Measurements from ENCODE around the gene DNAJC12.
"Not testable (repeated sequence)": the region's sequence is repeated elsewhere in the genome, so short reads cannot be mapped to it uniquely, and the experiment has no call there.

Gene DNAJC12

GRCh38 chr10:67837541-67838314 lies at the start of gene DNAJC12:
Gene DNAJC12, minus strand, starts transcription at chr10:67838188. Its CDS starts 177 bp downstream, at chr10:67838011.
- no peak for FAIRE-seq
- DNase-seq (ENCODE audit: insufficient read length, low spot score), result peak; percentile 34

GRCh38 chr10:67884842-67885670 lies 47.1 kb upstream of the DNAJC12 start:
- FAIRE-seq, result no peak
- peak; percentile 53 for DNase-seq (ENCODE audit: insufficient read length, low spot score)

- peak; percentile 87 for DNase-seq (ENCODE audit: insufficient read length, low spot score)
- FAIRE-seq, result peak; percentile 83
Observed at GRCh38 chr10:67884313-67884841, 46.4 kb upstream of the DNAJC12 start, which contains the start of gene SIRT1. Gene SIRT1, plus strand, starts transcription at chr10:67884656. Its CDS starts 66 bp downstream, at chr10:67884722.

DNA sequence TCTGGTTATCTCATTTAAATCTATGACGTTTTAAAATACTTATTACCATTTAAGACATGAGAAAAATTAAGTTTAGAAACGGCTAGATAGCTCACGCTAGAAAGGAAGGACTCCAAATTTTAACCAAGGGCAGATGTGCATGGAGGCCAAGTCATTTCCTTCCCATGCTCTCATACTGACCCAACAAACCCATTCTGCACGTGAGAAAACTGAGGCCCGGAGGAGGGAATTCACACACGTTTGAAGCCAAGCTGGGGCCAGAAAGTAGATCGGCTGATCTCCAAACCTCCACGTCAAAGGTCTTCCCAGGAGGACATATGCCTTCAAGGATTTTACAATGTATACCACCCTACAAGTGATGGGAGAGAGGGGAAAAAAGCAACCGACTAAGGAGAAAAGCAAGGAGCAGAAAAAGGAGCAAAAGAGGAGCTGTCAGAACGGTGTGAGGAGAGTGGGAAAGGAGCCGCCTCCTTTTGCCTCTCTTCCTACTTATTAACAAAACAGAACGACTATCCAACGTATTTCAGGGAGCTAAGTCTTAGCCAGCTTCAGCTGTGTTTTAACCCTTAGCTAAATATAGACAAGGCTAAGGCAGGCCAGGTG lies 45.8 kb upstream of the DNAJC12 start:
- no peak for DNase-seq (ENCODE audit: insufficient read length, low spot score)
- no peak for FAIRE-seq

GRCh38 chr10:67878133-67878532 lies 40.1 kb upstream of the DNAJC12 start:
- no peak for DNase-seq (ENCODE audit: insufficient read length, low spot score)

GRCh38 chr10:67877421-67877820 lies 39.4 kb upstream of the DNAJC12 start:
- FAIRE-seq; DNase-seq (ENCODE audit: insufficient read length, low spot score): not testable (repeated sequence)

More at GRCh38 chr10:67878133-67878532, 40.1 kb upstream of the DNAJC12 start:
- no peak for FAIRE-seq

DNA sequence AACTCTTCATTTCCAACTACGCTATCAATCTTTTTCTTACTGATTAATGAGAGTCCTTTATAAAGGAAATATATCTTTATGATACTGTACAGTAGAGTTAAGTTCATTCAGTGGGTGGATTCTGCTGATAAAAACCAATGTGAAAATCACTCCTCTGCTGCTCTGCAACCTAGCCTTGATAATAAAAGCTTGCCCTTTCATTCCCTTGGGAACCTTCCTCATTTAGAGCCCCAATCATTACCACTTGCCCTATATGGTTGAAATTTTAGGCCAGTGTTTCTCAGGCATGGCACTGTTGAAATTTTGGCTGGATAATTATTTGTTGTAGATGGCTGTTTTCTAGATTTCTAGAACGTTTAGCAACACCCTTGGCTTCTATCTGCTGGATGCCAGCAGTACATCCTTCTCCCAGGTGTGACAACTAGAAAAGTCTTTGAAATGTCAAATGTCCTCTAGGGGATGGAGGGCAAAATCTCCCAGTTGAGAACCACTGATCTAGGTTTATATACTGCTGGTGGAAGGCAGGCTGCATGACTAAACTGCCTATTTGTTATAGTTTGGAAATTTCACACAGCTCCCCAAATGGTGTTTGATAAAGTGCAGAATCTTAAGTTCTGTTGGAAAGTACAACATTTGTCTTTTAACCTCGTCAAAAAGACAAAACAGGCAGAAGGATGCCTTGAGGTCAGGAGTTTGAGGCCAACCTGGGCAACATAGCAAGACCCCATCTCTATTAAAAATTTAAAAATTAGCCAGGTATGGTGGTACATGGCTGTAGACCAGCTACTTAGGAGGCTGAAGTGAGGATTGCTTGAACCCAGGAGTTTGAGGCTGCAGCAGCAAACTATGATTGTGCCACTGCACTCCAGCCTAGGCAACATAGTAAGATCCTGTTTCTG lies 37.6 kb upstream of the DNAJC12 start:
- no peak for DNase-seq (ENCODE audit: insufficient read length, low spot score)
- no peak for FAIRE-seq

DNA sequence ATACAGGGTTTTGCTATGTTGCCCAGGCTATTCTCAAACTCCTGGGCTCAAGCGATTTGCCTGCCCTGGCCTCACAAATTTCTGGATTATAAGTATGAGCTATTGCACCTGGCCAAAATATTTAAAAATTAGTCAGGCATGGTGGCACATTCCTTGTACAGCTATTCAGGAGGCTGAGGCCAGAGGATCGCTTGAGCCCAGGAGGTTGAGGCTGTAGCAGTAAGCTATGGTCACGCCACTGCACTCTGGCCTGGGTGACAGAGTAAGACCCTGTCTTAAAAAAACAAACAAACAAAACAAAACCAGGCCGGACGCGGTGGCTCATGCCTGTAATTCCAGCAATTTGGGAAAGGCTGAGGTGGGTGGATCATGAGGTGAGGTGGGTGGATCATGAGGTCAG lies 32.0 kb upstream of the DNAJC12 start:
- FAIRE-seq (no peak), DNase-seq (ENCODE audit: insufficient read length, low spot score) (no peak)

- DNase-seq (ENCODE audit: insufficient read length, low spot score), result no peak
- FAIRE-seq, result no peak
Observed at GRCh38 chr10:67868132-67868531, 30.1 kb upstream of the DNAJC12 start.

- FAIRE-seq, result no peak
- DNase-seq (ENCODE audit: insufficient read length, low spot score), result no peak
Observed at GRCh38 chr10:67864607-67865371, 26.8 kb upstream of the DNAJC12 start.

DNA sequence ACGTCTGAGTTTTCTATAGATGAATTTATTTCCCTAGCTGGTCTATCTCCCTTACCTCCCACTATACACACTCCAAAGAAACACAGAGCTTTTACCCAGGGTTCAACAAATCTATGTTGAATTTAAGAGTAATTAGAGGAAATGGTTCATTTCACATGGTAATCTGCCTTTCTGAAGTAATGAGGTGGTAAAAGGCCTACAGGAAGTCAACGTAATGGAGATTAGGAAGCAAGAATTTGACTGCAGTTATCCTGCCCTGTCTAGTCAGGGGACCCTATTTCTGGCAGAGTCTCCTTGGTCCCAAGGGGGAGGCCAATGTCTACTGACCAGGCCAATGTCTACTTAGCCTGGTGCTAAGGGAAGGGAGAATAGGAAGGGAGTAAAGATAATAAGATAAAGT lies 25.1 kb upstream of the DNAJC12 start:
- FAIRE-seq (no peak), DNase-seq (ENCODE audit: insufficient read length, low spot score) (no peak)

- DNase-seq (ENCODE audit: insufficient read length, low spot score), result no peak
- no peak for FAIRE-seq
Observed at GRCh38 chr10:67861750-67862432, 23.9 kb upstream of the DNAJC12 start.

DNA sequence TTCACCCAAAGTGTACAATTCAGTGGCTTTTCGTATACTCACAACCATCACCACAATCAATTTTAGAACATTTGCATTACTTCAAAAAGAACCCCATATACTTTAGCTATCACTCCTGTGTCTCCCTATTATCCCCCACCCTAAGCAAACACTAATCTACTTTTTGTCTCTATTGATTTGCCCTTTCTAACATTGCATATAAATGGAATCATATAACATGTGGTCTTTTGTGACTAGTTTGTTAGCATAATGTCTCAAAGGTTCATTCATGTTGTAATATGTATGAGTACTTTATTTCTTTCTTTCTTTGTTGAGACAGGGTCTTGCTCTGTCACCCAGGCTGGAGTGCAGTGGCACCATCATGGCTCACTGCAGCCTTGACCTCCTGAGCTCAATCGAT lies 21.0 kb upstream of the DNAJC12 start:
- FAIRE-seq, result no peak
- no peak for DNase-seq (ENCODE audit: insufficient read length, low spot score)

GRCh38 chr10:67853512-67853911 lies 15.5 kb upstream of the DNAJC12 start:
- FAIRE-seq, result no peak
- no peak for DNase-seq (ENCODE audit: insufficient read length, low spot score)

GRCh38 chr10:67852761-67853160 lies 14.8 kb upstream of the DNAJC12 start:
- no peak for FAIRE-seq
- DNase-seq (ENCODE audit: insufficient read length, low spot score), result no peak

DNA sequence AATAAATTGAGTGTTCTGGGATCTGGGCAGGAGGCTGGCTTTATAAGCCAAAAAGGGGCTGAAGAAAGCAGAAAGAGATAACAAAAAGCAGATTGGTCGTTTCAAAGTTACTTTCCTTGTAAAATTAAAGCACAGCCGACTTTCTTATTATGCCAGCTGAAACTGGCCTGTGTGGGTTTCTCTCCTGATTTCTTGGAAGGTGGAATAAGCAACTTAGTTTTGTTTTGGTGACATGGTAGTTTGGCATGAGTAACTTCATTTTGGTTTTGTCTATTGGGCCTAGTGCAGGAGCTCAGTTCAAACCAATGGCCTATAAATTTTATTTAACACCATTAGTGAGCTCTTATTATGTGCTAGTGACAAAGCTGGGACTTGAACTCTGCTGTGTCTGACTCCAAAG lies 13.2 kb upstream of the DNAJC12 start:
- FAIRE-seq (no peak), DNase-seq (ENCODE audit: insufficient read length, low spot score) (no peak)

DNA sequence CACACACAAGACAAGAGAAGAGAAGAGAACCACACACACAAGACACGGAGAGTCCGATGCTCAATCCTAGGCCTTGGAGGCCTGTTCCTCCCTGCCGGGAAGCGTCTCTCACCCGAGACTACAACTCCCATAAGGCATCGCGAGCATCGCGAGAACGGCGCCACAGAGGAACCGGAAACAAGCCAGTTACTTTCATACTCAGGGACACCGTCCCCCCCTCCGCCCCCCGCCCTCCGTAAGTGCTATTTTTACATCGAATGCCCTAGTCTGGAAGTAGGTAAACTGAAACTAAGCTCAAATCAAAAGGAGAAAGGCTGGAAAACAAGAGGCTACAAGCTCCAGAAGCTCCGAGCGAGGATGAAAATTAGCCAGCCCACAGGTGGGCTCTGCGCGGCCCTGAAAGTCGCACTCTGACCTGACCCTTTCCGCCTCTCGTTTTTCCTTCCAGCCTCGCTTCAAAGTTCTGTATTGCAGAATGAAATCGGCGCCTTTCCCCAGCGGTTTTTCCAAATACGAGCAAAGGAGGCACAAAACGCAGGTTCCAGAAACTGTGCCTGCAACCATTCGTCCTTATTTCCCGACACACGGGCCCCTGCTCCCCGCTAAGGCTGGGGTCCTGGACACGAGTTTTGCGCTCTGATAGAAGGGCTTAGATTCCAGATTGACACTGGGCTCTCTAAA lies 11.5 kb upstream of the DNAJC12 start:
- no peak for FAIRE-seq

GRCh38 chr10:67843284-67843683 lies 5.3 kb upstream of the DNAJC12 start:
- FAIRE-seq, result no peak
- no peak for DNase-seq (ENCODE audit: insufficient read length, low spot score)

More for the DNA sequence above, 11.5 kb upstream of the DNAJC12 start:
- DNase-seq (ENCODE audit: insufficient read length, low spot score), result peak; percentile 93
